AG04450 (cell line): ENCODE data around the gene NME8. TPM values are rescaled to one million over a fixed set of nuclear protein-coding genes. Genes with fewer than 3 reads are reported as not detected.

Experiments
- CTCF ChIA-PET: fragments of 300-600, 350-600 bp; formaldehyde crosslinking; extraction: SDS; loops from one replicate; lab custom pipeline; 2022; ENCODE audit warnings: antibody characterized with exemption, inconsistent platforms; lab: Charles Lee
- POLR2A ChIA-PET: fragments of 350-600 bp; formaldehyde crosslinking; extraction: SDS; loops from one replicate; lab custom pipeline; 2021; ENCODE audit warnings: antibody characterized with exemption, inconsistent platforms; lab: Yijun Ruan, JAX
- DNase-seq: peaks from one replicate; pipeline ENCODE4 v3.0.0-alpha.2; 2011; ENCODE audit warnings: low read depth, low spot score
- H3K27ac ChIP-seq: one replicate; pipeline ENCODE4 v1.5.1; 2012; ENCODE audit warnings: low read depth, low read length, control low read depth
- H3K27me3 ChIP-seq: one replicate; pipeline ENCODE4 v1.6.0; 2012; ENCODE audit warnings: low read length; ENCODE audit not compliant: control insufficient read depth, insufficient read depth
- H3K4me3 ChIP-seq: 2 replicates; pipeline ENCODE4 v1.5.1; 2011; ENCODE audit warnings: mild to moderate bottlenecking, low read depth, low read length, control low read depth
- H3K9me3 ChIP-seq: 2 replicates; pipeline ENCODE4 v1.5.1; 2012; ENCODE audit warnings: low read length; ENCODE audit not compliant: control insufficient read depth, insufficient read depth
- polyA plus RNA-seq: library from polyadenylated mRNA; depleted of rRNA; stranded (reverse); fragments of >200 nt; gene quantifications from 2 replicates; pipeline ENCODE4 v1.2.3, GENCODE V29; 2011
- TF ChIP-seq, protein P1 (sequence below): IDR thresholded peaks from 2 replicates; pipeline ENCODE4 v1.5.1; 2011; ENCODE audit warnings: low read depth, low read length, control low read depth, inconsistent platforms

The NME8 gene
- polyA plus RNA-seq, 1 experiment: not detected

DNA sequence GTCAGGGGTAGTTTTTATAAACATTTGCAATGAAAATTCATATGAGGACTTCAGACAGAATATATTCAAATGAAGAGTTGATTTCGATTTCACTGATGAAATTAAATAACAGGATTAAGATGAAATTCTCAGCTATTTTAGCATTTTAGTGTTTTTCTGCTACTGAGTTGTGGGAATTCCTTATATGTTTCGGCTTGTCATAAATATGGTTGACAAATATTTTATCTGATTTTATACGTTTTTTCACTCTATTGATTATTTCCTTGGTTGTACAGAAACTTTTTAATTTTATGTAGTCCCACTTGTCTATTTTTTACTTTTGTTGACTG lies 14.6 kb upstream of the NME8 start:
- Histone ChIP-seq H3K9me3 (peaks cover 14% of the 10 kb centered on the region), H3K4me3 (no peak overlapping the region), H3K27ac (no peak overlapping the region), H3K27me3 (no peaks in the 10 kb centered on the region)
- TF ChIP-seq, protein P1, sequence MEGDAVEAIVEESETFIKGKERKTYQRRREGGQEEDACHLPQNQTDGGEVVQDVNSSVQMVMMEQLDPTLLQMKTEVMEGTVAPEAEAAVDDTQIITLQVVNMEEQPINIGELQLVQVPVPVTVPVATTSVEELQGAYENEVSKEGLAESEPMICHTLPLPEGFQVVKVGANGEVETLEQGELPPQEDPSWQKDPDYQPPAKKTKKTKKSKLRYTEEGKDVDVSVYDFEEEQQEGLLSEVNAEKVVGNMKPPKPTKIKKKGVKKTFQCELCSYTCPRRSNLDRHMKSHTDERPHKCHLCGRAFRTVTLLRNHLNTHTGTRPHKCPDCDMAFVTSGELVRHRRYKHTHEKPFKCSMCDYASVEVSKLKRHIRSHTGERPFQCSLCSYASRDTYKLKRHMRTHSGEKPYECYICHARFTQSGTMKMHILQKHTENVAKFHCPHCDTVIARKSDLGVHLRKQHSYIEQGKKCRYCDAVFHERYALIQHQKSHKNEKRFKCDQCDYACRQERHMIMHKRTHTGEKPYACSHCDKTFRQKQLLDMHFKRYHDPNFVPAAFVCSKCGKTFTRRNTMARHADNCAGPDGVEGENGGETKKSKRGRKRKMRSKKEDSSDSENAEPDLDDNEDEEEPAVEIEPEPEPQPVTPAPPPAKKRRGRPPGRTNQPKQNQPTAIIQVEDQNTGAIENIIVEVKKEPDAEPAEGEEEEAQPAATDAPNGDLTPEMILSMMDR: no peak
- no peak for DNase-seq
- CTCF ChIA-PET: interaction anchor here (1.2 kb wide), 1 partner anchor 627 kb away, joined by 5 read pairs; no protein-coding TSS in a partner anchor
- POLR2A ChIA-PET: no interaction called here

DNA sequence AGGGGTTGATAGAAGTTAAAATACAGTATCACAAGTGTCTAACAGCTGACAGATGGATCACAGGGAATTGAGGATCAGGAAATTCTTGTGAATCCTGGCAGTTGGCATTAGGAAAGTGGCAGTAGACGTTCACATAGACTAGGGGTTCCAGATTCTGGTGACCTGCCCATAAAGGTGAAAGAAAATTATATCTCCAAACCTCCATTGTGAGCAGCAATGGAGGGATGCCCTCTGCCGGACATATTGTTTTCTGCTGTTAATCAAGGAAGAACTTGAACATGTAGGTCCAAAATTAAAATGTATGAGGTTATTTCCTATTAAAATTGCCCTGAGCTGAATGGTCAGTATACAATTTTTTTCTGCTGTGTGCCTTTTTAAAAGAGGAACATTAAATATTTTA lies 5.1 kb downstream of the NME8 start:
- CTCF ChIA-PET: no interaction called here
- no peak overlapping the region for H3K4me3 ChIP-seq
- TF ChIP-seq, protein P1: no peak
- no peak overlapping the region for H3K27ac ChIP-seq
- peaks cover 14% of the 10 kb centered on the region for H3K9me3 ChIP-seq
- H3K27me3 ChIP-seq: no peaks in the 10 kb centered on the region
- POLR2A ChIA-PET: no interaction called here
- no peak for DNase-seq

GRCh38 chr7:37882086-37882485 lies 33.7 kb downstream of the NME8 start:
- no peak overlapping the region for H3K4me3 ChIP-seq
- H3K27ac ChIP-seq: no peak overlapping the region
- H3K27me3 ChIP-seq: no peaks in the 10 kb centered on the region
- TF ChIP-seq, protein P1: no peak
- peaks cover 4% of the 10 kb centered on the region for H3K9me3 ChIP-seq
- ChIA-PET CTCF (no interaction called here), POLR2A (no interaction called here)
- DNase-seq: no peak

- H3K27me3 ChIP-seq: no peaks in the 10 kb centered on the region
- TF ChIP-seq, protein P1: no peak
- CTCF ChIA-PET: no interaction called here
- no peak for DNase-seq
- no peak overlapping the region for H3K4me3 ChIP-seq
- POLR2A ChIA-PET: no interaction called here
- no peaks in the 10 kb centered on the region for H3K9me3 ChIP-seq
- no peak overlapping the region for H3K27ac ChIP-seq
Observed at GRCh38 chr7:37893359-37893758, 45.0 kb downstream of the NME8 start.

GRCh38 chr7:37894671-37895070 lies 46.3 kb downstream of the NME8 start:
- DNase-seq: no peak
- ChIA-PET POLR2A (no interaction called here), CTCF (no interaction called here)

More at GRCh38 chr7:37894671-37895070, 46.3 kb downstream of the NME8 start:
- Histone ChIP-seq H3K27ac (no peak overlapping the region), H3K9me3 (no peaks in the 10 kb centered on the region), H3K27me3 (no peaks in the 10 kb centered on the region), H3K4me3 (no peak overlapping the region)
- TF ChIP-seq, protein P1: no peak
